Islet precursor cell (in vitro differentiated cells): ENCODE measurements around the gene CYP4F8.
"Not testable (repeated sequence)": the region's sequence is repeated elsewhere in the genome, so short reads cannot be mapped to it uniquely, and the experiment has no call there.

Experiments used
- DNase-seq: peaks from one replicate; pipeline ENCODE4 v3.0.0-alpha.2; 2018

CYP4F8 gene

DNA sequence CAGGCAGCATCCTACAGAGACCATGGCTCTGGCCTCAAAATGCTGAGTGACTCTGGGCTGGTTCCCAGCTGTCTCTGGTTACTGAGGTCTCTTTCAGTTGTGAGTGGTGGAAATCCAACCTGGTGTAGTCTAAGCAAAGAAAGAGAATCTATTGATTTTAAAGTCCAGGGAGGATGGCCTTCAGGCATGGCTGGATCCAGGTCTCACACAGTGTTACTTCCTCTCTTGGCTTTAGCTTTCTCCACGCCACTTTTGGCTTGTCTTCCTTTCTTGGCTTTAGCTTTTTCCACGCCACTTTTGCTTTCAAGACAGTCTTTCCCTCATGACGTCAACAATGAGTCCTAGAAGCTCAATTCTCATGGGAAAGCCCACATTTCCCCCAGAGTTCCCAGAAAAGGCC lies 29.8 kb downstream of the CYP4F8 start:
- DNase-seq = no peak

GRCh38 chr19:15649526-15649925 lies 34.5 kb downstream of the CYP4F8 start:
- no peak for DNase-seq

DNA sequence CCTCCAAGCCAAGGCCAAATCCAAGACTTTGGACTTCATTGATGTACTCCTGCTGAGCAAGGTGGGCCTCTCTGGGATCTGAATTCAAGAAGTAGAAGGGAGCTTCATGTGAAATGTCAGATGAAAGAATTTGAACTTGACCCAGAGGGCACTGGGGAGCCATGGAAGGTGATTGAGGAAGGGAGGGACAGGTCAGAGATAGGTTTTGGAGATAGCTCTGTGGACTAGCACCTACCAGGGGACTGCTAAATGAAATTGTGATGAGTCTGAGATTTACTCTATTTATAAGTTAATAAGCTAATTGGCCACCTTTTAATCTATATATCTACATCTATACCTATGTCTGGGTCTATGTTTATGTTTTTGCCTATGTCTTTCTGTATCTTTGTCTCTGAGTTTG lies 35.1 kb downstream of the CYP4F8 start:
- not testable (repeated sequence) for DNase-seq

GRCh38 chr19:15651791-15652190 lies 36.8 kb downstream of the CYP4F8 start:
- no peak for DNase-seq

DNA sequence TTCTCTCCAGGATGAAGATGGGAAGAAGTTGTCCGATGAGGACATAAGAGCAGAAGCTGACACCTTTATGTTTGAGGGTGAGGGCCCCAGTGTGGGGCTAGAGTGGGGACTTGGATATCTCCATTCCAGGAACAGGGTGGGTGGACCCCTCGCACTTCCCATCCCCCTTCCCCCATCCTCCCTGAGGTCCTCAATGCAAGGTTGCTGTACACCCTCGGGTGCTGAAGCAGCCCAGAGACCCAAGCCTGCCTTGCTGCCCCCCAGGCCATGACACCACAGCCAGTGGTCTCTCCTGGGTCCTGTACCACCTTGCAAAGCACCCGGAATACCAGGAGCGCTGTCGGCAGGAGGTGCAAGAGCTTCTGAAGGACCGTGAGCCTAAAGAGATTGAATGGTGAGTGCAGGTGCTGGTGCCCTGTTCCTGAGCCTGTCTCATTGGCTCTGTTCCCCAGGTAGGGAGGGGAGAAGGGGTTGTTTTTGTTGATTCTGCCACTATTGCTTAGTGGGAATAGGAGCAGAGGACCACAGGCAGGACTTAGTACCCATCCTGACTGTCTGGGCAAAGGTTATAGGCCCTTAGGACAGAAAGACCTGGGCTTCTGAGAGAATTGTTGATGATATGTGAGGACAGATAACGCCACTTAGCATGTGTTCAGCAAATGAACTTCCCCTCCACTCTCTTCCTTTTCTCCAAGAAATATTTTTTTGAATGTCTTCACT lies 37.7 kb downstream of the CYP4F8 start:
- no peak for DNase-seq

- DNase-seq = no peak
These were observed 41.4 kb downstream of the CYP4F8 start for GRCh38 chr19:15656467-15656866.

GRCh38 chr19:15663247-15663646 lies 48.2 kb downstream of the CYP4F8 start:
- no peak for DNase-seq

- no peak for DNase-seq
These were observed 51.2 kb downstream of the CYP4F8 start for GRCh38 chr19:15666186-15666585.

- DNase-seq = no peak
These were observed 51.9 kb downstream of the CYP4F8 start for GRCh38 chr19:15666883-15667282.

DNA sequence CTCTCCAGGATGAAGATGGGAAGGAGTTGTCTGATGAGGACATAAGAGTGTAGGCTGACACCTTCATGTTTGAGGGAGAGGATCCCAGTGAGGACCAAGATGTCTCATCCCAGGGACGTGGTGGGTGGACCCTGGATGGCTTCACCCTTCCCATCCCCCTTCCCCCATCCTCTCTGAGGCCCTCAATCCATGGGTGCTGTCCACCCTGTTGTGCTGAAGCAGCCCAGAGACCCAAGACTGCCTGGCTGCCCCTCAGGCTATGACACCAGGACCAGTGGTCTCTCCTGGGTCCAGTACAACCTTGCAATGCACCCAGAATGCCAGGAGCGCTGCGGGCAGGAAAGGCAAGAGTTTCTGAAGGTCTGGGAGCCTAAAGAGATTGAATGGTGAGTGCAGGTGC lies 54.4 kb downstream of the CYP4F8 start:
- no peak for DNase-seq

DNA sequence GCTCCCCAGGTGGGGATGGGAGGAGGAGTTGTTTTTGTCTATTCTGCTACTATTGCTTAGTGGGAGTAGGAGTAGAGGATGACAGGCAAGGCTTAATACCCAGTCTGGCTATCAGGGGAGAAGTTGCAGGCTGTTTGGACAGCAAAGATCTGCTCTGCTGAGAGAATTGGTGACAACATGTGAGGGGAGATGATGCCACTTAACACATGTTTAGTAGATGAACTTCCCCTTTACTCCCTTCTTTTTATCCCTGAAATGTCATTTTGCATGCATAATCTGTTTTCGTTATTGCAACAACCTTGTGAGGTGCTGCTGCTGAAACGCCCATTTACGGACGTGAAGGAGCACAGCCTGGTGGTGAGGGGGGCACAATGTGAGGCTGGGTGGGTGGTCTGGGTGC lies 54.9 kb downstream of the CYP4F8 start:
- DNase-seq = no peak

DNA sequence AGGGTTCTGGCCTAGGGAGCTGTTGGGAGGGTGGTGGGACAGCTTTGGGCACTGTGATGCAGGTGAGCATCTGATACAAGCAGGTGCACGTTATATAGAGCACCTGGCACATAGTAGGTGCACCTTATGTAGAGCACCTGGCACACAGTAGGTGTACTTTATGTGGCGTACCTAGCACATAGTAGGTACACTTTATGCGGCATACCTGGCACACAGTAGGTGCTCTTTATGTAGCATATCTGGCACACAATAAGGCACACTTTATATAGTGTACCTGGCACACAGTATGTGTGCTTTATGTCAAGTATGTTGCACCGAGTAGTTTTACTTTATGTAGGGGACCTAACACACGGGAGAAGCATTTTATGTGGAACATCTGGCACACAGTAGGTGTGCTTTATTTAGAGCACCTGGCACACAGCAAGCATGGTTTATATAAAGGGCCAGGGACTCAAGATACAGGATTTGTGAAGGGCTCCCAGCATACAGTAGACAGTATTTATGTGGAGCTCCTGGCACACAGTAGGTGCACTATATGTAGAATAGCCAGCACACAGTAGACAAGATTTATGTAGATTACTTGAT lies 56.3 kb downstream of the CYP4F8 start:
- DNase-seq = no peak

GRCh38 chr19:15671891-15672579 lies 57.0 kb downstream of the CYP4F8 start:
- DNase-seq = no peak

DNA sequence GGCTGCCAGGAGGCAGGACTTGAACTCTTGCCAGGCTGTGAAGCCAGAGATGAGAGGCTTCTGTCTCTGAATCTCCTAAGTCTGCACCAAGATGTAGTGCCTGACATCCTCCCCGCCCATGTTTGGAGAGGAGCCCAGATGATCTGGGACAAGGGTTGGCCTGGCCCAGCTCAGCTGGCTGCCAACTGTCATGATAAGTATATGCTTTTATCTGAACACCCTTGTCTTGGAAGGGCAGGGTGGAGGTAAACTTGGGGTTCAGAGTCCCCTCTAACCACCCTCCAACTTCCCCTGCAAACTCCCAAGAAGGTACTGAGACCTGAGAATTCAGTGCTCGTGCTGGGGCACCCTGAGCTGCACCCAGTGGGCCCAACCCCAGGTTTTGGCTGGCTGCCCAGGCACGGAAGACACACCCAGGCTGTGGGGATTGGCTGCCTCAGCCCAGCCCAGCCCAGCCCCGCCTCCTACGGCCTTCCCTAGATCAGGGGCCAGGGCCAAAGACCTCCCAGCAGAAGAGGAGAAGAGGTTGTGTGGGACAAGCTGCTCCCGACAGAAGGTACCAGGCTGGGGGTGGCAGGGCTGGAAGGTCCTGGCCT lies 57.7 kb downstream of the CYP4F8 start, which contains the start of gene CYP4F12:
Gene CYP4F12, plus strand, starts transcription at position 508 of the 596 bp plus-strand sequence. CDS start 443 bp downstream, outside the sequence.
- DNase-seq = no peak

DNA sequence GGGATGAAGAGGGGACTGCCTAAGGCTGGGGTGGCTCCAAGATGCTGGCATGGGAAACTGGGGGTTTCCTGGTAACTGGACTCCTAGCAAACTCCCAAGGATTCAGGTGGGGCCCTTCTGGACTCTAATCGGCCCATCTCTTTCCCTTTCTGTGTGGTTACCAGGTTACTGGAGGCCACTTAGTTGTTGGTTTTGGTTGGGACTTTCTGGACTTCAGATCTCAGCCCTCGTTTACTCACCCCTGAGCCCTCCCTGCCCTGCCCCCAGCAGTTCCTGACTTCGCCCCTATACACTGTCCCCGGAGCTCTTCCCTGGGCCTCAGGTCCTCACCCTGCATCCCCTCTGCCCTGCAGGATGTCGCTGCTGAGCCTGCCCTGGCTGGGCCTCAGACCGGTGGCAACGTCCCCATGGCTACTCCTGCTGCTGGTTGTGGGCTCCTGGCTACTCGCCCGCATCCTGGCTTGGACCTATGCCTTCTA lies 58.2 kb downstream of the CYP4F8 start:
- no peak for DNase-seq

- no peak for DNase-seq
These were observed 60.5 kb downstream of the CYP4F8 start for GRCh38 chr19:15675560-15675959.

GRCh38 chr19:15679089-15679488 lies 64.1 kb downstream of the CYP4F8 start:
- DNase-seq = no peak

- DNase-seq = not testable (repeated sequence)
These were observed 64.8 kb downstream of the CYP4F8 start for GRCh38 chr19:15679865-15680264.
